GM12878 (cell line): ENCODE measurements around the gene CD101. TPM values are rescaled to one million over a fixed set of nuclear protein-coding genes. Genes with fewer than 3 reads are reported as not detected.

Experiments used
- ATAC-seq: fragments of 200-7000 bp; cut with Tn5 transposase; 3 replicates; pipeline ENCODE4 v1.9.1; 2020; ENCODE audit warnings: mild to moderate bottlenecking, moderate library complexity
- BruUV-seq: library from RNA; stranded (reverse); fragments of 400-500 nt; replicated peaks from 2 replicates; lab custom pipeline; 2021; lab: Mats Ljungman, UMichigan
- CTCF ChIA-PET: fragments of 300-600 bp; sonication (Branson Sonifier 250); formaldehyde crosslinking; extraction: SDS; loops from one replicate; lab custom pipeline; 2021; ENCODE audit warnings: inconsistent platforms; lab: Yijun Ruan, JAX
- POLR2A ChIA-PET: fragments of 350-600 bp; formaldehyde crosslinking; extraction: SDS; loops from one replicate; lab custom pipeline; 2021; ENCODE audit warnings: inconsistent platforms; lab: Charles Lee
- RAD21 ChIA-PET: fragments of 300-600 bp; sonication (Branson Sonifier 250); formaldehyde crosslinking; loops from one replicate; lab custom pipeline; 2023; ENCODE audit warnings: antibody characterized with exemption; ENCODE audit not compliant: unreplicated experiment; lab: Charles Lee
- SMC1A ChIA-PET: fragments of 300-600 bp; sonication (Branson Sonifier 250); formaldehyde crosslinking; loops from one replicate; lab custom pipeline; 2023; ENCODE audit not compliant: unreplicated experiment, uncharacterized antibody; lab: Charles Lee
- DNase-seq: peaks from one replicate; pipeline ENCODE4 v3.0.0-alpha.2; 2011; ENCODE audit warnings: low read depth, low spot score
- FAIRE-seq: peaks from 3 replicates; lab custom pipeline; 2011; peaks lifted over from hg19 to GRCh38; lab: Jason Lieb, UNC
- H2AFZ ChIP-seq: 2 replicates; pipeline ENCODE4 v1.6.0; 2011; ENCODE audit warnings: low read depth, low read length, control low read depth; ENCODE audit not compliant: control insufficient read depth
- H3K27ac ChIP-seq: 2 replicates; pipeline ENCODE4 v1.5.1; 2011; ENCODE audit warnings: control low read depth; ENCODE audit not compliant: control insufficient read depth, insufficient read depth
- H3K27me3 ChIP-seq, 2 experiments: replicated peaks in 1 of 2; 2 replicates each; pipeline versions ENCODE4 v1.6.0 to v1.6.1; 2011; ENCODE audit warnings: low read length in 1 of 2; ENCODE audit not compliant: control insufficient read depth in 2 of 2, insufficient read depth in 2 of 2
- H3K36me3 ChIP-seq, 2 experiments: 2 replicates each; pipeline ENCODE4 v1.5.1; 2011; ENCODE audit warnings: low read length in 1 of 2; ENCODE audit not compliant: control insufficient read depth in 2 of 2, insufficient read depth in 2 of 2
- H3K4me1 ChIP-seq: 2 replicates; pipeline ENCODE4 v1.6.1; 2011; ENCODE audit warnings: mild to moderate bottlenecking, low read length, moderate library complexity, mixed read lengths; ENCODE audit not compliant: control insufficient read depth, insufficient read depth
- H3K4me2 ChIP-seq: 2 replicates; pipeline ENCODE4 v1.6.0; 2011; ENCODE audit warnings: control low read depth; ENCODE audit not compliant: control insufficient read depth, insufficient read depth
- H3K4me3 ChIP-seq: fragments of 200-600 bp; sonication (generic); 2 replicates; pipeline ENCODE4 v1.5.1; 2016
- H3K79me2 ChIP-seq: 2 replicates; pipeline ENCODE4 v1.6.0; 2011; ENCODE audit warnings: low read length; ENCODE audit not compliant: control insufficient read depth, insufficient read depth
- H3K9ac ChIP-seq: 2 replicates; pipeline ENCODE4 v1.8.0; 2011; ENCODE audit warnings: low read length, control low read depth, mixed read lengths; ENCODE audit not compliant: control insufficient read depth, insufficient read depth
- H3K9me3 ChIP-seq: replicated peaks from 3 replicates; pipeline ENCODE4 v1.5.1; 2011; ENCODE audit warnings: mild to moderate bottlenecking, low read length; ENCODE audit not compliant: control insufficient read depth, insufficient read depth
- H4K20me1 ChIP-seq: 2 replicates; pipeline ENCODE4 v1.6.0; 2011; ENCODE audit not compliant: control insufficient read depth, insufficient read depth
- ATF7 ChIP-seq: fragments of 450-650 bp; IDR thresholded peaks from 2 replicates; pipeline ENCODE4 v1.6.1; 2016; ENCODE audit warnings: low read depth, mild to moderate bottlenecking
- CBX5 ChIP-seq: sonication (generic); IDR thresholded peaks from 2 replicates; pipeline ENCODE4 v1.6.1; 2016; ENCODE audit warnings: low read depth, moderate library complexity, mild to moderate bottlenecking, inconsistent platforms
- E2F8 ChIP-seq: fragments of 450-650 bp; IDR thresholded peaks from 2 replicates; pipeline ENCODE4 v1.6.1; 2018; ENCODE audit warnings: mild to moderate bottlenecking, low read depth, moderate library complexity; ENCODE audit not compliant: partially characterized antibody
- KDM1A ChIP-seq: fragments of 200-600 bp; sonication (generic); IDR thresholded peaks from 2 replicates; pipeline ENCODE4 v1.6.1; 2016; ENCODE audit warnings: borderline replicate concordance
- KLF5 ChIP-seq: fragments of 450-650 bp; IDR thresholded peaks from 2 replicates; pipeline ENCODE4 v1.6.1; 2014; ENCODE audit warnings: mild to moderate bottlenecking; ENCODE audit not compliant: partially characterized antibody
- MEF2A ChIP-seq: IDR thresholded peaks from 2 replicates; pipeline ENCODE4 v1.6.1; 2011; ENCODE audit warnings: low read depth, mild to moderate bottlenecking, low read length, moderate library complexity; ENCODE audit not compliant: insufficient read depth
- NR2F1 ChIP-seq: fragments of 450-650 bp; conservative IDR thresholded peaks from 2 replicates; pipeline ENCODE4 v1.6.1; 2017; ENCODE audit warnings: mild to moderate bottlenecking
- PAX5 ChIP-seq: IDR thresholded peaks from 2 replicates; pipeline ENCODE4 v1.6.1; 2011; ENCODE audit warnings: low read depth, low read length, borderline replicate concordance
- POU2F2 ChIP-seq: IDR thresholded peaks from 3 replicates; pipeline ENCODE4 v1.6.1; 2011; ENCODE audit warnings: low read depth, mild to moderate bottlenecking, low read length, borderline replicate concordance
- ZNF207 ChIP-seq: fragments of 450-650 bp; IDR thresholded peaks from 2 replicates; pipeline ENCODE4 v1.6.1; 2014; ENCODE audit warnings: antibody characterized with exemption, mild to moderate bottlenecking, borderline replicate concordance
- ZNF217 ChIP-seq: fragments of 450-650 bp; IDR thresholded peaks from 2 replicates; pipeline ENCODE4 v1.6.1; 2017; ENCODE audit warnings: antibody characterized with exemption, mild to moderate bottlenecking
- ZNF592 ChIP-seq: fragments of 450-650 bp; IDR thresholded peaks from 2 replicates; pipeline ENCODE4 v1.6.1; 2017; ENCODE audit warnings: mild to moderate bottlenecking, moderate library complexity
- ZNF687 ChIP-seq: fragments of 450-650 bp; IDR thresholded peaks from 2 replicates; pipeline ENCODE4 v1.6.1; 2017; ENCODE audit warnings: mild to moderate bottlenecking, moderate library complexity
- WGBS: methylation state at CpG from one replicate; pipeline ENCODE4 v1.1.6; 2016; ENCODE audit warnings: low lambda C conversion rate; ENCODE audit not compliant: insufficient replicate concordance, insufficient coverage; ENCODE audit errors: missing lambda C conversion rate; 5-methylcytosine and 5-hydroxymethylcytosine counted together
- in situ Hi-C: fragments of 300-500 bp; cut with MboI; formaldehyde crosslinking; loops from 9 replicates; pipeline ENCODE4 v1.14.3; 2018; ENCODE audit warnings: mixed read lengths
- intact Hi-C: fragments of 100-400 bp; cut with micrococcal nuclease; formaldehyde crosslinking; loops from one replicate; pipeline ENCODE4 v1.14.2; 2022; ENCODE audit not compliant: unreplicated experiment
- polyA plus RNA-seq, 11 experiments: library from polyadenylated mRNA; depleted of rRNA in 4 of 11; unstranded in 6 of 11; stranded (reverse) in 5 of 11; fragments of >200 nt; fragmentation: Nextera tagmentation in 4 of 11; fragmentation: Illumina TruSeq in 1 of 11; extraction: Ambion mirVana in 4 of 11; extraction: Trizol in 1 of 11; gene quantifications; 1 replicate in 1 of 11; 2 replicates in 10 of 11; pipeline versions ENCODE4 v1.2.1 to v1.2.3, GENCODE V29; 2011 to 2016; ENCODE audit warnings: inconsistent platforms in 2 of 11, missing spikeins in 2 of 11, low read depth in 1 of 11
- total RNA-seq, 4 experiments: library from RNA; depleted of rRNA in 3 of 4; stranded (reverse); fragments of >200 nt in 3 of 4; fragmentation: Illumina TruSeq in 1 of 4; extraction: Trizol in 1 of 4; gene quantifications; 2 replicates each; pipeline versions ENCODE4 v1.2.1 to v1.2.3, GENCODE V29; 2013 to 2021

CD101 gene
- total and polyA plus RNA-seq, 10 of the 15 experiments (the other 5 are each of a cell fraction or from before 2014, with no cell fraction given): 0.56 to 7.9 (median 2.9) TPM

- Histone ChIP-seq H3K4me3 (no peak overlapping the region), H3K79me2 (no peaks in the 10 kb centered on the region), H3K4me1 (no peaks in the 10 kb centered on the region), H3K27ac (no peak overlapping the region), H3K27me3 (peaks cover 0 to 3% of the 10 kb centered on the region in 2 experiments; a peak in 2 of 4 replicates), H3K9ac (no peak overlapping the region), H3K4me2 (no peak overlapping the region), H4K20me1 (no peaks in the 10 kb centered on the region), H3K9me3 (no peaks in the 10 kb centered on the region), H2AFZ (no peak overlapping the region), H3K36me3 (no peaks in the 10 kb centered on the region)
- TF ChIP-seq CBX5 (no peak), ZNF207 (no peak), ZNF687 (no peak), PAX5 (no peak), KDM1A (no peak), MEF2A (no peak), E2F8 (no peak), ATF7 (no peak), ZNF217 (no peak), POU2F2 (no peak), KLF5 (no peak), NR2F1 (no peak), ZNF592 (no peak)
- ChIA-PET SMC1A (no interaction called here), RAD21 (interaction anchor here (1.0 kb wide), 1 partner anchor 61 kb away, joined by 3 read pairs; no protein-coding TSS in a partner anchor), CTCF (no interaction called here), POLR2A (interaction anchor here (1.0 kb wide), 1 partner anchor 20 kb away, joined by 3 read pairs; no protein-coding TSS in a partner anchor)
- intact Hi-C loops: no loop called here
- ATAC-seq (no peak), DNase-seq (no peak), FAIRE-seq (no peak)
- 59% methylated on average over 14 of the region's 14 CpGs for WGBS
- in situ Hi-C loops: no loop called here
- BruUV-seq: no TSS peak
Measured at GRCh38 chr1:116984406-116985160, 17.0 kb upstream of the CD101 start.
